Ectodermal cell (in vitro differentiated cells): ENCODE measurements around the gene H2AZ1. TPM values are rescaled to one million over a fixed set of nuclear protein-coding genes. Genes with fewer than 3 reads are reported as not detected.

ENCODE experiments used
- H3K27ac ChIP-seq: 2 replicates; pipeline ENCODE4 v1.7.0; 2013; ENCODE audit warnings: mild to moderate bottlenecking, low read depth, low read length; ENCODE audit not compliant: insufficient read depth, poor library complexity, severe bottlenecking
- H3K27me3 ChIP-seq: 2 replicates; pipeline ENCODE4 v1.7.0; 2013; ENCODE audit warnings: mild to moderate bottlenecking, low read length; ENCODE audit not compliant: insufficient read depth, control insufficient read depth, poor library complexity, severe bottlenecking
- H3K36me3 ChIP-seq: one replicate; pipeline ENCODE4 v1.7.0; 2013; ENCODE audit warnings: low read length; ENCODE audit not compliant: control insufficient read depth, insufficient read depth
- H3K4me1 ChIP-seq: one replicate; pipeline ENCODE4 v1.7.0; 2013; ENCODE audit warnings: low read length; ENCODE audit not compliant: control insufficient read depth, insufficient read depth
- H3K4me3 ChIP-seq: 2 replicates; pipeline ENCODE4 v1.7.0; 2013; ENCODE audit warnings: low read depth, low read length, control low read depth; ENCODE audit not compliant: insufficient read depth
- H3K9me3 ChIP-seq: 2 replicates; pipeline ENCODE4 v1.7.0; 2013; ENCODE audit warnings: mild to moderate bottlenecking, low read length, moderate library complexity; ENCODE audit not compliant: control insufficient read depth
- WGBS, 2 experiments: methylation state at CpG; one replicate each; pipeline ENCODE4 v1.1.7; 2013; ENCODE audit warnings: missing lambda C conversion rate in 2 of 2; 5-methylcytosine and 5-hydroxymethylcytosine counted together
- polyA plus RNA-seq, 4 experiments: library from polyadenylated mRNA; stranded (reverse); fragments of 50-300 nt; gene quantifications; one replicate each; pipeline ENCODE4 v1.2.3, GENCODE V29; 2013

Gene H2AZ1
- polyA plus RNA-seq (2013, experiment 1 of 4), result 1,035 TPM
- 1,088 TPM for polyA plus RNA-seq (2013, experiment 2 of 4)
- polyA plus RNA-seq (2013, experiment 3 of 4), result 844 TPM
- 855 TPM for polyA plus RNA-seq (2013, experiment 4 of 4)

DNA sequence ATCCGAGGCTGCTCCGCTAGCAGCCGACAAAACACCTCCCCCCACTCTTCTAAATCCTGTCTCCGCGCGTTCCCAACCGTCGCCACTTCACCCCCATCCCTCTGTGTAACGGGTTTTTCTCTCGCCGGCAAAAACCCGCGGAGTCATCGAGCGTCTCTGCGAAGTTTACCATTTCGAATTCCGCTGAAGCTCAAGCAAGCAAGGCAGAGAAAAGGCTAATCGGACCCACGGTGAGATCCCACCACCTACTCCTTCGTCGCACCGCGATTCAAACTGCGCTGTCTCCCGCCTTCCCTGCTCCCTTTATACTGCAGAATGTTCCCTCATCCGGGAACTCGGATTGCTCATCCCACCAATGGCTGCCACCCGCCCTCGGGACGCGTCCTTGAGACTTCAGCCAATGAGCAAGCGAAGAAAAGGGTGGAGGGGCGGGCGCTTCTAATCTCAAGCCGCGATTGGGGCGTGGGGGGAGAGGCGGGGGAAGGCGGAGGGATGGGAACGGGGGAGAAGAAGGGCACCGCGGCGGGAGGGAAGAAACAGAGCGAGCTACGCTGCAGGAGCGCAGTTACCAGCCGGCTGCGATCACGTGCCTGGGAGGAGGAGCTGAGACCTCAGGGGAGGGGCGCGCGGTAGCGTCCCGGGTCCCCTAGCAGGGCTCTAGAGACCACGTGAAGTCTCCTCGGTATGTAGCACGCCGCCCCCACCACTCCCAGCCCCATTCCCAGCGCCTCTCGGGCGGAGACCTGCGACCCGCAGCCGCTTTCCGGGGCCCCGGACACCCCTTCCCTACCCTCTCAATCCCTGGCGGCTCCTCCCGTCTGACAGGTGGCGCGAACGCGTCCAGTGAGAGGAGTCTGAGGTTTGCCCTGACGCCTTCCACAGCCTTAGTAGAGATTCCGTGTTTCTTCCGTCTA, at the start of gene H2AZ1:
TSS of gene H2AZ1 (minus strand) at position 277 of the 914 bp plus-strand sequence. CDS start at position 172, 105 bp downstream.
- H3K4me3 ChIP-seq, result peak within 1 kb of the TSS; percentile 96
- WGBS, 2 experiments, result 0% methylated on average over 76 of the region's 76 CpGs
- H3K36me3 ChIP-seq, result peaks cover 4% of the 10 kb centered on the region
- H3K9me3 ChIP-seq, result no peaks in the 10 kb centered on the region
- no peaks in the 10 kb centered on the region for H3K27me3 ChIP-seq
- H3K27ac ChIP-seq, result peak within 1 kb of the TSS; percentile 98
- peaks cover 11% of the 10 kb centered on the region for H3K4me1 ChIP-seq

DNA sequence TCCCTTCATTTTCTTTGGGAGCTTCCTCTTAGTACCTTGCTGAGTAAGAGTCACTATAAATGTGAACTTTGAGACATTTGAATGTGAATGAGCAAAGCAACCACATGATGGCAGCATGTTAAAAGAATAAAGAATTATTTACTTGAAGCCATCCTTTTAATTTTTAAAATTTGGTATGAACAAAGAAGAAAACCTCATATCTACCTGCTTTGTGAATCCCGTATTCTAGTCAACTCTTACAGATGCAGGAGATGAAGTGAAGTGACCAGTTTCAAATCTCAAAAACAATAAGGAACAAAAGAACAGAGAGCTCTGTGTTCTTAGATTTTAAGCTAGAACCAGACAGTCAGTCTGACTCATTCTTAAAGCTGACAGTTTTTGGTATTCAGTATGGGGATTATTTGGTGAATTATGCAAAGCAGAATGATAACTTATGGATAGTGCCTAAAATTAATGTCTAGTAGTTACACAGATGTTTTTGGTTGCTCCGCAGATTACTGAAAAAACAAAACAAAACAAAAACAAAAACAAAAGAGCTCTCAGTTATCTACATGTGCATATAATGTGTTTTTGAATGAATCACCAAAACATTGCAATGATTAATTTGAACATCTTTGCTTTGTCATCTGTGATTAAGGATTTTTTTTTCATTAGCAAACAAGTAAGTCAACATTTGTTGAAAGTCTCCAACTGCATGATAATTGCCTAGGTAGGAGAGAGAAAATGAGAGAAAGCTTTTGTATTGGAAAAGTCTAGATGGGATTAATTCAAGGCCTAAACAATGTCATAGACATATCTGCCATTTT, 48.2 kb upstream of the H2AZ1 start:
- Histone ChIP-seq H3K9me3 (no peaks in the 10 kb centered on the region), H3K27ac (no peak overlapping the region), H3K36me3 (no peaks in the 10 kb centered on the region), H3K4me1 (no peaks in the 10 kb centered on the region), H3K4me3 (no peak overlapping the region), H3K27me3 (no peaks in the 10 kb centered on the region)
- 88 to 93% methylated on average over 1 to 2 of the region's 2 CpGs for WGBS, 2 experiments

DNA sequence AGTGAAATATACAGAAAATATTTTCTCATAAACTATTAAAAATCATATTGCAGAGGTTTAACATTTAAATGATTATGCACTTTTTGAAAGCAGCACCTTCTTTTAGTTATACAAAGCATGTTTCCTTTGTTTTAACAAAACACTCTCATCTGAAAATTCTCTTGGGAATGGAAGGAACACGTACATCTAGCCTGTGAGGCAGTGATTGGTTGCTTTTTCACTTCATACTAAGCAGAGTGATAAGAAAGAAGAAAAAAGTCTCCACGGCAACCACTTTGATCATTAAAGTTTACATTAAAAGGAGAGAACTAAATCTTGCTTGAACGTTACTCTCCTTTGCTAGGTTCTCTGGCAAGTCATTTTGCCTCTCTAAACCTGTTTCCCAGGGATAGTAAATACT, 41.7 kb upstream of the H2AZ1 start:
- H3K27ac ChIP-seq, result no peak overlapping the region

DNA sequence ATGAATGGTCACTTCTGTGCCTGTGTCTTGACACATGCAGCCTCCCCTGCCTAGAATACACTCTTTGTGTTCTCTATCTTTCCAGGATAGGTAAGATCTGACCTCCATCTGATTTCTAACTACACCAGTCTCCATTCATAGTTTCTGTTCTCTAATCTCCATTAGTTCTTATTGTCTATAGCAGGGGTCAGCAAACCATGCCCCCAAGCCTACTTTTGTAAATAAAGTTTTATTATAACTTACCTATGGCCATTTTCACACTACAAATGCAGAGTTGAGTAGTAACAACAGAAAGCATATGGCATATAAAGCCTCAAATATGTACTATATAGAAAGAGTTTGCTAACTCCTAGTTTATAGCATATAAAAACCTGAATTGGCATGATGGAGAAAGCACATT, 37.6 kb upstream of the H2AZ1 start:
- Histone ChIP-seq H3K4me3 (no peak overlapping the region), H3K9me3 (no peaks in the 10 kb centered on the region), H3K27me3 (no peaks in the 10 kb centered on the region), H3K36me3 (no peaks in the 10 kb centered on the region), H3K4me1 (no peaks in the 10 kb centered on the region), H3K27ac (no peak overlapping the region)

More for the DNA sequence above, 41.7 kb upstream of the H2AZ1 start:
- no peaks in the 10 kb centered on the region for H3K4me1 ChIP-seq
- H3K9me3 ChIP-seq, result no peaks in the 10 kb centered on the region
- H3K4me3 ChIP-seq, result no peak overlapping the region
- 82 to 88% methylated on average over 3 of the region's 3 CpGs for WGBS, 2 experiments
- H3K27me3 ChIP-seq, result no peaks in the 10 kb centered on the region
- H3K36me3 ChIP-seq, result no peaks in the 10 kb centered on the region

DNA sequence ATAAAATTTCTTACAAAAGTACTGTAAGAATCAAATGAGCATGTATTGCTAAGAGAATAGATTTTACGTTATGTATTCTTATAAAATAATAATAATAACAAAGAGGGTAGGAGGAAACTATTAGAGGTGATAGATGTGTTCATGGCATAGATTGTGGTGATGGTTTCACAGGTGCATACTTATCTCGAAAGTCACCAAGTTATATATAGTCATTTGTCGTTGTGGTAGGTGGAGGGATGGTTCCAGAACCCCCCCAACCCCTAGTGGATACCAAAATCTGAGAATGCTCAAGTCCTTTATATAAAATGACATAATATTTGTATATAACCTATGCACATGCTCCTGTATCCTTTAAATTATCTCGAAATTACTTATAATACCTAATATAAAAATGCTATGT, 36.7 kb upstream of the H2AZ1 start:
- WGBS, 2 experiments, result 90 to 100% methylated on average over 1 to 2 of the region's 4 CpGs

DNA sequence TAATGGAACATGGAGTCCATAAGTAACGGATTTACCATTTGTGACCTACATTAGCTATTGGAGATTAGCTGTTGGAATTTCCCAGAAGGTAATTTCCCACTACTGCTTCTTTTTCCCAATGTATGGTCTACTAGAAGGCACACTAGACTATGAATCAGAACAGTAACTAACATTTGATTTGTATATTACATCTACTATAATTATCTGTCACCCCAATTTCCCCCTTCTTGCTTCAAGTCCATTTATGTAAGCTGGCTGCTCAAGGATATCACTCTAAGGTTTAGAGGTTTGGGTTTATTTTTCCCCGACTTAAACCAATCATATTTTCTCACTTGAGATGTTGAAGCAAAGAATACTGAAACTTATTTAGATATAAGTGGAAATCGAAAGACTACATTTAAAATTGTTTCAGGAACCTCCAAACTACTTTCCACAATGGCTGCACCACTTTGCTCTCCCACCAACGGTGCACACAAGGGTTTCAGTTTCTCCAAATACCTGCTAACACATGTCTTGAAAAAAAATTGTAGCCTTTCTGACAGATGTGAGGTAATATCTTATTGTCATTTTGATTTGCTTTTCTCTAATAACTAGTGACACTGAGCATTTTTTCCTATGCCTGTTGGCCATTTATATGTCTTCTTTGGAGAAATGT, 33.3 kb upstream of the H2AZ1 start:
- Histone ChIP-seq H3K4me1 (no peaks in the 10 kb centered on the region), H3K36me3 (no peaks in the 10 kb centered on the region), H3K9me3 (no peaks in the 10 kb centered on the region), H3K4me3 (no peak overlapping the region), H3K27me3 (no peaks in the 10 kb centered on the region), H3K27ac (no peak overlapping the region)
- 96 to 100% methylated on average over 3 of the region's 4 CpGs for WGBS, 2 experiments

More for the DNA sequence above, 36.7 kb upstream of the H2AZ1 start:
- no peaks in the 10 kb centered on the region for H3K9me3 ChIP-seq
- no peaks in the 10 kb centered on the region for H3K27me3 ChIP-seq
- no peak overlapping the region for H3K4me3 ChIP-seq
- H3K27ac ChIP-seq, result no peak overlapping the region
- no peaks in the 10 kb centered on the region for H3K4me1 ChIP-seq
- H3K36me3 ChIP-seq, result no peaks in the 10 kb centered on the region

DNA sequence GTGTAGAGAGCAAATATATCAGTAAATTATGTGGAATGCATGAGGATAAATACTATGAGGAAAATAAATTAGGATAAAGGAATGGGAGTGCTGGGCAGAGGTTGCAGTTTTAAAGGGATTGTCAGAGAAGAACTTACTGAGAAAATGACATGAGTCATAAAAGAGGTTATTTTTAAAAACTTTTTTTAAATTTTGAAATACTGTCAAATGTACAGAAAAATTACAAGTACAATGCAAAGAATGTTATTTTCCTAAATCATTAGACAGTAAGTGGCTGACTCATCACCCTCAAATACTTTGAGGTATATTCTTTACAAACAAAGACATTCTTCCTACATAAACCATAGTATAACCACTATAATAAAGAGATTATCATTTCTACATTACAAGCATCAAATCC, 29.8 kb upstream of the H2AZ1 start:
- Histone ChIP-seq H3K27ac (no peak overlapping the region), H3K36me3 (no peaks in the 10 kb centered on the region), H3K4me3 (no peak overlapping the region), H3K9me3 (no peaks in the 10 kb centered on the region), H3K27me3 (no peaks in the 10 kb centered on the region), H3K4me1 (no peaks in the 10 kb centered on the region)

DNA sequence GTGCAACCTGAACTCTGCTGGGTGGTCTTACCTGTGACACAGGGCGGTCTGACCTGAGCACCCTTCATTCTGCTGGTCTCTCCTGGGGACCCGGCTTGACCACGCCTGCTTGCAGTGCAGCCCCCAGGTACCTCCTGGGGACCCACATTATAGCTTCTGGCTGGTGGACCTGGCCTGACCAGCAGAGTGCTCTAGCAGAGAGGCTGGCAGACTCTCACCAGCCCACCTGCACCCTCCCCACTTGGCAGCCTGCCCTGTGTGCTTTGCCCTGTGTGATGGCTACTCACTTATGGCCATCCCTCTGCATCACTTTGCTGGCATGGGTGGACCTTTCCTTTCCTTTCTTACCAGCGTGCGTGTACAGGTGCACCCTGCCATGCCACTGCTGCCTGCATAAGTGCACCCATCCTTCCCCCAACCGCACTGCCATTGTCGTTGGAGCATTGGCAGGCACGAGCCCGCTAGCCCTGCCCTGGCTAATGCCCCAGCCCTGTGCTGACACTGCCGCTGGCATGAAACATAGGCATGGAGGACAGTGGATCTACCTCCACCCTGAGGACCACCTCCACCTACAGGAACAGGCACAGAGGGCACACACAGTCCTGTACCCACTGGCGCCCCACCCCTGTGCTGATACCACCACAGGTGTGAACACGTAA, 21.5 kb upstream of the H2AZ1 start:
- no peaks in the 10 kb centered on the region for H3K27me3 ChIP-seq
- no peaks in the 10 kb centered on the region for H3K4me1 ChIP-seq
- no peaks in the 10 kb centered on the region for H3K36me3 ChIP-seq
- no peaks in the 10 kb centered on the region for H3K9me3 ChIP-seq
- no peak overlapping the region for H3K4me3 ChIP-seq
- no peak overlapping the region for H3K27ac ChIP-seq
- WGBS, 2 experiments, result 94 to 95% methylated on average over 12 of the region's 12 CpGs

DNA sequence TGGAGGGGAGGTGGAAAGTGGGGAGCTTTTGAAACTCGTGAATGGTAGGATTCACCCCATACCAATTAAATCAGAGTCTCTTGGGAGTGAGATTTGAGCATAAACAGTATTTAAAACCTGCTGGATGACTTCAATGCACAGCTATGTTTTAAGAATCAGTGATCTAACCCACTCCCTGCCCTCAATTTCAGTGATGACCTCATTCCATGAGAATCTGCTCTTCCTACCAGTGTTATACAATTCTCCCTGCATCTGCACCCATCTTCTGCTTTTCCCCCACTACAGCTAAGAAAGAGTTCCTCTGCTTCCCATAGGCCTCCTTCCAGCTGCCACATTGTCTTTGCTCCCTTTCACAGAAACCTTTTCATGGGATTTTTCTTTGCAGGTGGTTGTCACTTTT, 18.3 kb upstream of the H2AZ1 start:
- WGBS, 2 experiments, result 65 to 80% methylated on average over 1 of the region's 1 CpG
- Histone ChIP-seq H3K27ac (no peak overlapping the region), H3K27me3 (no peaks in the 10 kb centered on the region), H3K4me3 (no peak overlapping the region), H3K4me1 (no peaks in the 10 kb centered on the region), H3K9me3 (no peaks in the 10 kb centered on the region), H3K36me3 (no peaks in the 10 kb centered on the region)
